A673 (cell line): ENCODE measurements around the gene HRC. TPM values are rescaled to one million over a fixed set of nuclear protein-coding genes. Genes with fewer than 3 reads are reported as not detected.
A peak's percentile ranks its signal among the peaks of the same experiment; 100 is the strongest.

Source experiments
- BruUV-seq: library from RNA; stranded (reverse); fragments of 400-500 nt; replicated peaks from 2 replicates; lab custom pipeline; 2021; lab: Mats Ljungman, UMichigan
- CTCF ChIA-PET: fragments of 300-600 bp; sonication (Branson Sonifier 250); formaldehyde crosslinking; loops from one replicate; lab custom pipeline; 2022; ENCODE audit warnings: antibody characterized with exemption; lab: Charles Lee
- POLR2A ChIA-PET: fragments of 300-600 bp; sonication (Branson Sonifier 250); formaldehyde crosslinking; loops from one replicate; lab custom pipeline; 2022; ENCODE audit warnings: antibody characterized with exemption; ENCODE audit not compliant: low non-redundant PET; lab: Charles Lee
- DNase-seq: peaks from one replicate; pipeline ENCODE4 v3.0.0-alpha.2; 2015; ENCODE audit warnings: low spot score
- H3K27ac ChIP-seq: fragments of 200-600 bp; sonication (generic); 2 replicates; pipeline ENCODE4 v1.5.1; 2016; ENCODE audit warnings: mixed run types, low read depth, mild to moderate bottlenecking, mixed read lengths, antibody characterized with exemption, low read length; ENCODE audit not compliant: poor library complexity, severe bottlenecking
- H3K27me3 ChIP-seq: fragments of 200-600 bp; sonication (generic); replicated peaks from 2 replicates; pipeline ENCODE4 v1.6.1; 2017; ENCODE audit warnings: mixed run types, low read depth, mild to moderate bottlenecking, mixed read lengths, antibody characterized with exemption, low read length; ENCODE audit not compliant: insufficient read depth, poor library complexity
- H3K36me3 ChIP-seq: fragments of 200-600 bp; sonication (generic); 2 replicates; pipeline ENCODE4 v1.6.1; 2016; ENCODE audit warnings: mixed run types, mild to moderate bottlenecking, mixed read lengths, antibody characterized with exemption, low read length; ENCODE audit not compliant: insufficient read depth, poor library complexity, severe bottlenecking
- H3K4me1 ChIP-seq: fragments of 200-600 bp; sonication (generic); 2 replicates; pipeline ENCODE4 v1.6.1; 2017; ENCODE audit warnings: mixed run types, mild to moderate bottlenecking, mixed read lengths, antibody characterized with exemption, low read length; ENCODE audit not compliant: insufficient read depth, poor library complexity, severe bottlenecking
- H3K4me3 ChIP-seq: fragments of 200-600 bp; sonication (generic); 2 replicates; pipeline ENCODE4 v1.5.1; 2016; ENCODE audit warnings: low read depth, mixed run types, mild to moderate bottlenecking, mixed read lengths, low read length; ENCODE audit not compliant: poor library complexity, severe bottlenecking
- H3K9me3 ChIP-seq: fragments of 200-600 bp; sonication (generic); 2 replicates; pipeline ENCODE4 v1.6.1; 2016; ENCODE audit warnings: mixed run types, low read depth, mild to moderate bottlenecking, mixed read lengths, antibody characterized with exemption, low read length; ENCODE audit not compliant: poor library complexity, severe bottlenecking
- EZH2 ChIP-seq: fragments of 200-600 bp; sonication (generic); IDR thresholded peaks from 2 replicates; pipeline ENCODE4 v1.6.1; 2017; ENCODE audit warnings: borderline replicate concordance, low read depth, mild to moderate bottlenecking, mixed read lengths, antibody characterized with exemption, low read length; ENCODE audit not compliant: poor library complexity, severe bottlenecking
- intact Hi-C: fragments of 100-400 bp; cut with micrococcal nuclease; formaldehyde crosslinking; loops from one replicate; pipeline ENCODE4 v1.10.0; 2022; ENCODE audit not compliant: unreplicated experiment
- total RNA-seq: library from RNA; stranded (reverse); gene quantifications from 2 replicates; pipeline ENCODE4 v1.2.3, GENCODE V29; 2021
- TF ChIP-seq, protein P1 (sequence below): fragments of 300-800, 200-600 bp; sonication (generic); conservative IDR thresholded peaks from 2 replicates; pipeline ENCODE4 v1.5.1; 2017; ENCODE audit warnings: low read depth, mild to moderate bottlenecking, antibody characterized with exemption, low read length, moderate library complexity, mixed read lengths

Gene HRC
- total RNA-seq, 1 experiment from 2014 or later: not detected

DNA sequence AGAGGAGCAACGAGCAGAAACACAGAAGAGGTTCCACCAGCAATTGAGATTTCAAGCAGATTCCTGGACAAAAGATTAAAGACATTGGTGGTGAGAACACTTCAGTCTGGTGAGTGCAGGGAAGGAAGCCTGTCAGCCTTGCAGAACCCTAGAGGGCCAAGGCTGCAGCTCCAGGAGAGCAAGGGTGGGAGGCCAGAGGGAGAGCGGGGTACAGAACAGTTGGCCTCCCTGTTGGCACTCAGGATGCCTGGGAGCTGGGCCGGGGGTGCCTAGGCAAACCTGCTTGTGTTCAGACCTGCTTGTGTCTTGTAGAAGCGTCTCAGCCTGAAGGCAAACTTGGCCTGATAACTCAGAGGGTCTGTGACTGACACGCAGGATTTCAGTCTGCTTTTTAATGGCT is 46.1 kb downstream of the HRC start:
- DNase-seq: no peak
- H3K27ac ChIP-seq: peak overlapping the region; percentile 58
- BruUV-seq: no TSS peak
- H3K27me3 ChIP-seq: no peaks in the 10 kb centered on the region
- POLR2A ChIA-PET: no interaction called here
- H3K4me3 ChIP-seq: no peak overlapping the region
- peaks cover 10% of the 10 kb centered on the region for H3K4me1 ChIP-seq
- peaks cover 58% of the 10 kb centered on the region for H3K36me3 ChIP-seq
- CTCF ChIA-PET: interaction anchor here (1.0 kb wide), 1 partner anchor 11 kb away, joined by 3 read pairs; no protein-coding TSS in a partner anchor
- intact Hi-C loops: no loop called here
- no peak for TF ChIP-seq EZH2
- TF ChIP-seq, protein P1, sequence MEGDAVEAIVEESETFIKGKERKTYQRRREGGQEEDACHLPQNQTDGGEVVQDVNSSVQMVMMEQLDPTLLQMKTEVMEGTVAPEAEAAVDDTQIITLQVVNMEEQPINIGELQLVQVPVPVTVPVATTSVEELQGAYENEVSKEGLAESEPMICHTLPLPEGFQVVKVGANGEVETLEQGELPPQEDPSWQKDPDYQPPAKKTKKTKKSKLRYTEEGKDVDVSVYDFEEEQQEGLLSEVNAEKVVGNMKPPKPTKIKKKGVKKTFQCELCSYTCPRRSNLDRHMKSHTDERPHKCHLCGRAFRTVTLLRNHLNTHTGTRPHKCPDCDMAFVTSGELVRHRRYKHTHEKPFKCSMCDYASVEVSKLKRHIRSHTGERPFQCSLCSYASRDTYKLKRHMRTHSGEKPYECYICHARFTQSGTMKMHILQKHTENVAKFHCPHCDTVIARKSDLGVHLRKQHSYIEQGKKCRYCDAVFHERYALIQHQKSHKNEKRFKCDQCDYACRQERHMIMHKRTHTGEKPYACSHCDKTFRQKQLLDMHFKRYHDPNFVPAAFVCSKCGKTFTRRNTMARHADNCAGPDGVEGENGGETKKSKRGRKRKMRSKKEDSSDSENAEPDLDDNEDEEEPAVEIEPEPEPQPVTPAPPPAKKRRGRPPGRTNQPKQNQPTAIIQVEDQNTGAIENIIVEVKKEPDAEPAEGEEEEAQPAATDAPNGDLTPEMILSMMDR: no peak
- H3K9me3 ChIP-seq: no peaks in the 10 kb centered on the region

DNA sequence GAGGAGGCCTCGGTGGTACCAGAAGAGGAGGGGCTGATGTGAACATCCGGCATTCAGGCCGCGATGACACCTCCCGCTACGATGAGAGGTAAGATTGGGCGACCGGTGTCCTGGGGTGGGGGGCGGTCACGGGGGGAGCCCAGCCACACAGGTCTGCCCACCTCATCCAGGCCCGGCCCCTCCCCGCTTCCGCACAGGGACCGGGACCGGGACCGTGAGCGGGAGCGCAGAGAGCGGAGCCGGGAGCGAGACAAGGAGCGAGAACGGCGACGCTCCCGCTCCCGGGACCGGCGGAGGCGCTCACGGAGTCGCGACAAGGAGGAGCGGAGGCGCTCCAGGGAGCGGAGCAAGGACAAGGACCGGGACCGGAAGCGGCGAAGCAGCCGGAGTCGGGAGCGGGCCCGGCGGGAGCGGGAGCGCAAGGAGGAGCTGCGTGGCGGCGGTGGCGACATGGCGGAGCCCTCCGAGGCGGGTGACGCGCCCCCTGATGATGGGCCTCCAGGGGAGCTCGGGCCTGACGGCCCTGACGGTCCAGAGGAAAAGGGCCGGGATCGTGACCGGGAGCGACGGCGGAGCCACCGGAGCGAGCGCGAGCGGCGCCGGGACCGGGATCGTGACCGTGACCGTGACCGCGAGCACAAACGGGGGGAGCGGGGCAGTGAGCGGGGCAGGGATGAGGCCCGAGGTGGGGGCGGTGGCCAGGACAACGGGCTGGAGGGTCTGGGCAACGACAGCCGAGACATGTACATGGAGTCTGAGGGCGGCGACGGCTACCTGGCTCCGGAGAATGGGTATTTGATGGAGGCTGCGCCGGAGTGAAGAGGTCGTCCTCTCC is 47.4 kb downstream of the HRC start:
- TSS peak; percentile 69 for BruUV-seq
- POLR2A ChIA-PET: interaction anchor here (0.5 kb wide), 1 partner anchor 16 kb away, joined by 3 read pairs; no protein-coding TSS in a partner anchor
- no peak for DNase-seq
- intact Hi-C loops: no loop called here
- no peaks in the 10 kb centered on the region for H3K27me3 ChIP-seq
- H3K4me3 ChIP-seq: no peak overlapping the region
- no peak for TF ChIP-seq EZH2
- TF ChIP-seq, protein P1: no peak
- peak overlapping the region; percentile 58 for H3K27ac ChIP-seq
- peaks cover 16% of the 10 kb centered on the region for H3K4me1 ChIP-seq
- no peaks in the 10 kb centered on the region for H3K9me3 ChIP-seq
- CTCF ChIA-PET: interaction anchor here (1.0 kb wide), 1 partner anchor 10 kb away, joined by 3 read pairs; no protein-coding TSS in a partner anchor
- H3K36me3 ChIP-seq: peaks cover 70% of the 10 kb centered on the region

DNA sequence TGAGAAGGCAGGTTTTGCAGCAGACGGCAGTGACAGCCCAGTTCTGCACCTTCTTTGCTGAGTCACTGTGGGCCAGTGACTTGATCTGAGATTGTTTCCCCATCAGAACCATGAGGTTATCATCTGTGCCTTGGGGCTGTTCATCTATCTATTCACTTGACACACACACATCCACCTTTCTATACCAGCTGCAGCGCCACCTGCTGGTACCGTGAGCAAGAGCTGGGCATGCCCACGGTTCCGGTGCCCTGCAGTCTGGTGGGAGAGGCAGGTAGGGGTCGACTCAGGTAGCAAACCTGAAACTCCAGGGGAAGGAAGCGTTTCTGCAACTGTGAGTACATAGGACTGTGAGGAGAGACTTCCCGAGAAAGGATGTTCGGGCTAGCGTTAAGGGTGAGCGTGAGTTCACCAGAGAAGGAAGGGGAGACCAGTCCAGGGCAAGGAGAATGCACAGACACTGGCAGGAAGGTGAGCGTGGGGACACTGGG is 48.5 kb downstream of the HRC start:
- Histone ChIP-seq H3K36me3 (peaks cover 79% of the 10 kb centered on the region), H3K4me1 (peaks cover 25% of the 10 kb centered on the region), H3K4me3 (no peak overlapping the region), H3K9me3 (no peaks in the 10 kb centered on the region), H3K27me3 (no peaks in the 10 kb centered on the region), H3K27ac (no peak overlapping the region)
- BruUV-seq: no TSS peak
- DNase-seq: peak; percentile 78
- TF ChIP-seq, protein P1: peak; percentile 96
- TF ChIP-seq EZH2: no peak
- intact Hi-C loops: no loop called here
- CTCF ChIA-PET: interaction anchor here (0.6 to 1.9 kb wide), 4 partner anchors 8 to 409 kb away, joined by 3 to 21 read pairs (median 8); no protein-coding TSS in a partner anchor
- POLR2A ChIA-PET: interaction anchor here (0.6 kb wide), 1 partner anchor 305 kb away, joined by 4 read pairs; no protein-coding TSS in a partner anchor
